GM18508 (cell line): Measurements from ENCODE around the gene RAB17.
"Not testable (repeated sequence)": the region's sequence is repeated elsewhere in the genome, so short reads cannot be mapped to it uniquely, and the experiment has no call there.

Experiments
- ATAC-seq: cut with Tn5 transposase; IDR thresholded peaks from one replicate; pipeline ENCODE4 v1.9.1; 2021; ENCODE audit warnings: moderate number of reproducible peaks; ENCODE audit not compliant: insufficient read depth, unreplicated experiment

The RAB17 gene

GRCh38 chr2:237600205-237600846, 9.8 kb upstream of the RAB17 start:
- ATAC-seq, result no peak

- no peak for ATAC-seq
These were observed 9.1 kb upstream of the RAB17 start for GRCh38 chr2:237599465-237600110.

GRCh38 chr2:237598468-237599208, 8.1 kb upstream of the RAB17 start:
- no peak for ATAC-seq

- ATAC-seq, result no peak
These were observed 6.9 kb upstream of the RAB17 start for GRCh38 chr2:237597196-237598145.

DNA sequence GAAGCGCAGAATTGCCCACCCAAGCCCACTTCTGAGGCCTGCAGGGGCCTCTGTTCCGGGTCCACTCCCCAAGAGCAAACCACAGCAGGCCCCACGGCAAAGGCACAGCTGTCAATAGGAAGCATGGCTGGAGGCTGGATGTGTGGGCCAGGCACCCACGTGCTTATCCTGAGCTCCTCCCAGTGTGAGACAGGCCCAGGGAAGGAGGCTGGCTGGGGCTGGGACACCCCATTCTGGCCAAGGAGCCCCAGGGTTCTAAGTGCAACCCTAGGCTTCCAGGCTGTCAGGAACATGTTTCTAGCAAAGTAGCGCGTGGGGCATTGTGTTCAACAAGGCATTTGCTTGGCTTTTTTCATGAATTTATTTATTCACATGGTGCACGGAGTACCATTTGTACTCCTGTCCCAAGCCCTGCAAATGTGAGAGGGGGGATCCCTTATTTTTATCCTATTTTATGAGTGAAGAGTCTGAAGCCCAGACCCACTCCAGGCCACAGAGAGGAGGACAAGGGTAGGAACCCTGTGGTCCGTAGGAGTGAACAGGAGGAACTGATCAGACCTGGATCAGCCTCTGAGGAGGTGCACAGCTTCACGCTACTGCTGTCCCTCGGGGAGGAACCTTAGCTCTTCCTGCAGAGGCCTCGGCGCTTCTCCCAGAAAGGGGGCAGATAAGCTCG, 6.1 kb upstream of the RAB17 start:
- ATAC-seq, result no peak

DNA sequence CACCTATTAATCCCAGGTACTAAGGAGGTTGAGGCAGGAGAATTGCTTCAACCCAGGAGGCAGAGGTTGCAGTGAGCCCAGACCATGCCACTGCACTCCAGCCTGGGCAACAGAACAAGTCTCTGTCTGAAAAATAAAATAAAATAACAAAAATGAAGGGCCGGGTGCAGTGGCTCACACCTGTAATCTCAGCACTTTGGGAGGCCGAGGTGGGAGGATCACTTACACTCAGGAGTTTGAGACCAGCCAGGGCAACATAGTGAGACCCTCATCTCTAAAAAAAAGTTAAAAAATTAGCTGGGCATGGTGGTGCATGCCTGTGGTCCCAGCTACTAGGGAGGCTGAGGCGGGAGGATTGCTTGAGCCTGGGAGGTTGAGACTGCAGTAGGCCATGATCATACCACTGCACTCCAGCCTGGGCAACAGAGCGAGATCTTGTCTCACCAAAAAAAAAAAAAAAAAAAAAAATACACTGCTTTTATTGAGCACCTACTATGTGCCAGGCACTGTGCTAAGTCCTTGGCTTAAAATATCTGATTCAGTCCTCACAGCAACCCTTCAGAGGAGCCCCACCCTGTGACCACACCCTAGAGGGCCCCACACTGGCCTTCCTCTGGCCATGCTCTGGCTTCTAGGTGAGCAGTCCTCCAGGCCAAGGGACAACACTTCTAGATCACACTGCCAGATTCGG, 5.4 kb upstream of the RAB17 start:
- not testable (repeated sequence) for ATAC-seq

- ATAC-seq, result no peak
These were observed 4.0 kb upstream of the RAB17 start for GRCh38 chr2:237594514-237594871.

GRCh38 chr2:237593596-237594320, 3.2 kb upstream of the RAB17 start:
- ATAC-seq, result no peak

DNA sequence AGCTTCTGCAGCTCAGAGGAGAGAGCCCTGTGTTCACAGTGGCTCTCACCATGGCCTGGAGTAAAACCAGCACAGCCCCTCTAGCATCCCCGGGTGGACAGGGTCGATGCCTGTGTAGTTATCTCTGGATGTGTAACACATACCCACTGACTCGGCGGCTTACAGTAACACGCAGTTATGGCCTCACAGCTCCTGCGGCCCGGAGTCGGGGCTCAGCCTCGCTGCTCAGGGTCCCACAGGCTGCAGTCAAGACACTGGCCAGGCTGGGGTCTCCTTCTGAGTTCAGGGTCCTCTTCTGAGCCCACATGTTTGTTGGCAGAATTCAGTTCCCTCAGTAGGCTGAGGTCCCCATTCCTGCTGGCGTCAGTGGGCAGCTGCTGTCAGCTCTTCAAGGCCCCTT, 2.5 kb upstream of the RAB17 start:
- no peak for ATAC-seq

GRCh38 chr2:237592425-237592980, 2.0 kb upstream of the RAB17 start:
- ATAC-seq, result no peak

DNA sequence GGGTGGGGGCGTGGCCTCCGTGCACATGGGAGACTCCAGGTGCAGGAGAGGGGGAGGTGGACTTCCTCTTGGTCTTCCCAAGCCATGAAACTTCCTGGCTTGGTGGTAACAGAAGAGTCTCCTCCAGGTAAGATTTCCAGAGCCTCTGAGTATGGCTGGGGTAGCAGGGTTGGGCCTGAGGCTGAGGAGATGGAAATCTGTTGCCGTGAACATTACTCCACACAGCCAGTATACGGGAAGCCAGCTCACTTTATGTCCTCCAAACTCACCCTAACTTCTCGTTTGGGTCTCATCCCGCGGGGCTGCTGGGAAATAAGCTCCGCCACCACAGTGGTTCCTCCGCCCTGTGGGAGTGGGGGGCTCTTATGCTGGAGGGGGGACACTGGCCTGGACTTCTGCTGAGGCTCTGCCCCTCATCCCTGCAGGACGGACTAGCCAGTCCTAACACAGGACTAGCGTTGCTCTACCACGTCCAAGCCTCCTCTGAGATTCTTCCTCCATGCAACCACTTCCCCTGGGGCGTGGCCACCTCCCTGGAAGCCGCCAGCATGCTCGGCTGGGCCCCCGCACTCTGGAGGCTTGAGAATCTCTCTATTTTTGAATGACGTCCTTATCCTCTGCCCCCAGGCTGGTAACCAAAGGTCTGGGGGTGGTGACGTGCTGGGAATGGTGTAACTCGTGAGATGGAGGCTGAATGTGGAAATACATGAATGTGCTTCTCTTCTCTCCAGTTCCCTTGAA, 777 bp upstream of the RAB17 start:
- no peak for ATAC-seq

GRCh38 chr2:237588044-237588696, 2.4 kb downstream of the RAB17 start:
- ATAC-seq, result no peak

DNA sequence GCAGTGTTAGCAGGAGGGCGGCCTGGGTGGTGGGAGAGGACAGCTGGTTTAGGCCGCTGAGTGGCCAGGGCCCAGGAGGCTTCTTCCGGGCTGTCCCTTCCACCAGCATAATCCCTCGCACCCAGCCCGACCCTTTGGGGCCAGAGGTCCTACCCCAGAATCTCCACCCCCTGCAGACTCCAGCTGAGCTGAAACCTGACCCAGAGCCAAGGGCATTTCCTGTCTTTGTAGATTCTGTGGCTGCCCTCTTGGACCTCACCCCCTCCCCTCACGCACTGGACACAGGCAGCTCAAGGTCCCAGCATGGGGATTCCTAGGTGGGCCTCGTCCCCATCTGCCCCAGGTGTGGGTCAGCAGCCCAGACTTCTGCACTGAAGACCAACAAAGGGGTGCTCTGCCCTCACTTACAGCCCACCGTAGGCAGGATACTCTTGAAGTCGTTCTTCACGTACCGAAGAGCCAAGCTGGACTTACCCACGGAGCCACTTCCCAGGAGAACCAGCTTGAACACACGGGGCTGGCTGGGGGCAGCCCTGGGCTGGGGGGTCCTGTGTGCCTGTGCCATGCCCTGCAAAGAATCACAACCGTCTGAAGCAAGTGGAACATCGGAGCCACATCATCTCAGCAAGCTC, 4.8 kb downstream of the RAB17 start:
- no peak for ATAC-seq

DNA sequence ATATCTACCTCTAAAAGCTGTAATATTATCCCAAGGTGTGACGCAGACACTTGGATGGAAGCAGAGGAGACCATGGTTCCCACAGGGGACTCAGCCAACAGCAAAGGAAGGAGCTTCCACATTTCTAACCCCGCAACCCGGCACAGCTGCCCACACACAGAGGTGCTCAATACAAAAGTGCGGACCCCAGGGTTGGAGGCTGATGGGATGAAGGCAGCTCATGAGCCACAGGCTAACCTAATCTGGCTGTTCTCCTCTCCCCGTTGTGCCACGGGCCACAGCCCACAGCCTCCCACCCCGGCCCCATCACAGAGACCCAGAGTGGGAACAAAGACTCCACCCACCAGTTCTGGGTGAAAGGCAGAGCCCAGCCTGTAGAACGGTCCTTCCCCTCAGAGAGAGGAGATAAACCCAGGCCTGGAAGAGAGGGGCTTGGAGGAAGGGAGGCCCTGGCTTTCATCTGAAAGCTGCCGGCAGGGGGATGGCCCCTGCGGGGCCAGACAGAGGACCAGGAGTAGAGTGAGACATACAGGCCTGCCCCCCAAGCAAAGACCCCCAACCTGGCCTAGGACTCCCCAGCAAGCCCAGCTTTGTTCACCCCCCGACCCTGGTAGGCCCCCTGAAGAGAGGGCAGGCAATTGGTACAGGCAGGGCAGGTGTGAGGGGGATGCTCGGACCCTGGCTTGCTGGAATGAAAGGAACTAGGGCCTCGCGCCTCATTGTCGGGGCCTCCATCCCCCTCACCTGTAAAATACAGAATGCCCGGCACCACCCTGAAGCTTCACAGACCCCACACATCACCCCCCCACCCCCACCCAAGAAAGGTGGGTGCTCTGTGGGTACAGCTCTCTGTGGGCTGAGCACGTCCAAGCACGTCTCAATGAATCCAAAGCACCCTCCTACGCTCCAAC, 6.9 kb downstream of the RAB17 start:
- no peak for ATAC-seq

GRCh38 chr2:237581751-237582746, 8.5 kb downstream of the RAB17 start:
- no peak for ATAC-seq
